Activated CD8-positive, alpha-beta memory T cell treated with anti-CD3 and anti-CD28 coated beads for 1 hour (primary cell): Measurements from ENCODE around the gene HNRNPCL4.
"Not testable (repeated sequence)": the region's sequence is repeated elsewhere in the genome, so short reads cannot be mapped to it uniquely, and the experiment has no call there.

ENCODE experiments used
- DNase-seq, 2 donors: peaks; one replicate each; pipeline ENCODE4 v3.0.0-alpha.2; 2020; ENCODE audit warnings: low read depth in 1 of 2; ENCODE audit errors: extremely low read depth in 1 of 2

The HNRNPCL4 gene

DNA sequence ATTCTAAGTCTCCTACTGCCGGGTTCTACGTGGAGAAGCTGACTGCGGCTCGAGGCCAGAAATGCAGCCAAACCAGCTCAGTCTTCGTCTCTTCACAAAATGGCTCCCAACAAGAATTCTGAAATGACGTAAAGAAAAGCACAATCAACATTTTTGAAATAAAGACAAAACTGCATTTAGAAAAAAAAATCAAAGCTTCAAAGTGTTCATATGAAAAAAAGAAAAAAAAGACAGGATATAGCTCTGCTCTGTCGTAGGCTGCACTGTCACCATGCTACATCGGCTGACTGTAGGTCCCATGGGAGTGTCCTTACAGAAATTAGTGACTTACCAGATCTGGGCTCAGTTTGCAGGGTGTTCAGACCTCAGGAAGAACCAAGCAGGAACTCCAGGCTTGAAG lies at the start of gene HNRNPCL4:
Gene HNRNPCL4, minus strand, starts transcription at position 101 of the 400 bp plus-strand sequence. CDS start 164 bp downstream, outside the sequence.
- DNase-seq, result not testable (repeated sequence)

DNA sequence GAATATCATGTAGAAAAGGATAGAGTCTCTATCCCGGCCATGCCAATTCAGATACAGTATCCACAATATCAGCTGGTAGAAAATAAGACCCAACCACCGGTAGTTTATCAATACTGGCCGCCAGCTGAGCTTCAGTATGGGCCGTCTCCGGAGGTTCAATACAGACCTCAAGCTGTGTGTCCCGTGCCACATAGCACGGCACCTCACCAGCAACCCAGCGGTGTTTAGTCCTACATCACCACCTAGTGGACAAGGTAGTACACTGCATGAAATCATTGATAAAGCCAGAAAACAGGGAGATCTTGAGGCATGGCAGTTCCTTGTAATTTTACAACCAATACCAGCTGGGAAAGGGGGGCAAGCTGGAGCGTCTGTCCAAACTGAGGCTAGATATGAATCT lies 43.3 kb upstream of the HNRNPCL4 start:
- not testable (repeated sequence) for DNase-seq

DNA sequence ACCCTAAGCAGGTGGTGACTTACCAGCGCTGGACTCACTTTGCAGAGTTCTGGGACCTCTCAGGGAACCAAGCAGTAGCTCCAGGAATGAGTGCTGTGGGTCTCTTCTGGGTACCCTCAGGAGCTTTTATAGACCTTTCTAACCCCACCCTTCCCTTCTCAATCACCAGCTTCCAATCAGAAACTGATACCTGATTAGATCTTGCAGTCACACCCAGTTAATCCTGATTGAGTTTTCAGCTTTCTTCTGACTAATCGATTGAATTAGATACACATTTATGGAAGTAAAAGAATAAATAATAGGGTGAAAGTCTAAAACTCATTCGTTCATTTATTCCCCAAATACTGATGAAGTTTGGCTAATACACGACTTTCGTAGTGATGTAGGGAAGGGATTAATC lies 35.9 kb upstream of the HNRNPCL4 start, which contains the start of gene PRAMEF13:
Gene PRAMEF13, minus strand, starts transcription at position 101 of the 400 bp plus-strand sequence. CDS start 1,820 bp downstream, outside the sequence.
- DNase-seq, result not testable (repeated sequence)

DNA sequence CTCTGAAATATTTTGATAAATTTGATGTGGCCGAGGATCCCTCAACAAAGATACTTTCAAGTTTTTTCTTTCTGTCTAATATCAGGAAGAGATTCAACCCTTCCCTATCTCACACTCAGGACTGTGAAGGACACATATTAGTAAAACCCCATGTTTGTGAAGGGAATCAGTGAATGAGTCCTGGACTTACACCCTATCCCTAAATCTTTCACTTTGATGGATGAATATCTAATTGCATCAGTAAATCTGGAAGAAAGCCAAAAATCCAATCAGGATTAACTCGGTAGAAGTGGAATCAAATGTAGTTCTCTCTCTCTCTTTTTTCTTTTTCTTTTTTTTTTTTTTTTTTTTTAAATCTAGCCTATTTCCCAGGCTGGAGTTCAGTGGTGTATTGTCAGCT lies 6.1 kb upstream of the HNRNPCL4 start, which contains the start of gene PRAMEF9:
Gene PRAMEF9, plus strand, starts transcription at position 301 of the 400 bp plus-strand sequence. CDS start 3,433 bp downstream, outside the sequence.
- not testable (repeated sequence) for DNase-seq

DNA sequence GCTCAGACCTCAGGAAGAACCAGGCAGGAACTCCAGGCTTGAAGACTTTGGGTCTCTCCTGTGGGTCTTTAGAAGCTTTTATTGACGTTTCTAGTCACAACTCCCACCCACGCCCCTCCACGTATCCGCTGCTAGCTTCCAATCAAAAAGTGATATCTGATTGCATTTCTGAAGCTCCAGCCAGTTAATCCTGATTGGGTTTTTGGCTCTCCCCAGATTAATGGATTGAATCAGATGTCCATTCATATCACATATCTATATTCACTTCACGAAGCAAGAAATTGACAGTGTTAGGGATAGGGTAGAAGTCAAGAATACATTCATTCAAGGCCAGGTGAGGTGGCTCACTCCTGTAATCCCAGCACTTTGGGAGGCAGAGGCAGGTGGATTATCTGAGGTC lies 9.5 kb downstream of the HNRNPCL4 start, which contains the start of gene PRAMEF26:
Gene PRAMEF26, minus strand, starts transcription at position 101 of the 400 bp plus-strand sequence. CDS start 2,914 bp downstream, outside the sequence.
- DNase-seq, result not testable (repeated sequence)

DNA sequence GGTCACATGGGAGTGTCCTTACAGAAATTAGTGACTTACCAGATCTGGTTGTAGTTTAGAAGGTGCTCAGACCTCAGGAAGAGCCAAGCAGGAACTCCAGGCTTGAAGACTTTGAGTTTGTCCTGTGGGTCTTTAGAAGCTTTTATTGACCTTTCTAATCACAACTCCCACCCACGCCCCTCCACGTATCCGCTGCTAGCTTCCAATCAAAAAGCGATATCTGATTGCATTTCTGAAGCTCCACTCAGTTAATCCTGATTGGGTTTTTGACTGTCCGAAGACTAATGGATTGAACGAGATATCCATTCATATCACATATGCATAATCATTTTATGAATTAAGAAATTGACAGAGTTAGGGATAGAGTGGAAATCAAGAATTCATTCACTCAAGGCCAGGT lies 48.7 kb downstream of the HNRNPCL4 start, which contains the start of gene HNRNPCL2:
Gene HNRNPCL2, minus strand, starts transcription at position 101 of the 400 bp plus-strand sequence. CDS start 454 bp downstream, outside the sequence.
- not testable (repeated sequence) for DNase-seq
